GM19351 (cell line): Measurements from ENCODE around the gene MCM6.
"Not testable (repeated sequence)": the region's sequence is repeated elsewhere in the genome, so short reads cannot be mapped to it uniquely, and the experiment has no call there.

Source experiments
- ATAC-seq: cut with Tn5 transposase; IDR thresholded peaks from one replicate; pipeline ENCODE4 v1.9.1; 2021; ENCODE audit warnings: mild to moderate bottlenecking, moderate library complexity; ENCODE audit not compliant: unreplicated experiment

Gene MCM6

DNA sequence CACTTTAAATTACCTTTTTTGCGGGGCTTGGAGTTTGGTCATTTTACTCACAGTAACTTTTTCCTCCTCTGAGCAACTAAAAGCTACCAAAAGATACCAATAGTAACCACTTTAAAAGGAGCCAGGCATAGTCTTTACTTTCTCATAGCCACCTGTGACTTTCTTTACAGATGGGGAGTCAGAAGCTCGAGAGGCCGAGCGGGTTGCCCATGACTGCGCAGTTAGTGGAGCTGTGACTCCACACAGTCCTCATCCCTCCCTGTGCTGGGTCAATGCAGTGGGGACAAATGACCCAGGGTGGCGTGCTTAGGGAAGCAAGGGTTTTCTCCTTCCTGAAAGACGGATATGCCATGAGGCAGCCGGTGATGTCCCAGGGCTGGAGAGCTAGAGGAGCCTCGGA lies 51.1 kb downstream of the MCM6 start:
- ATAC-seq, result no peak

GRCh38 chr2:135822855-135823254 lies 53.4 kb downstream of the MCM6 start:
- no peak for ATAC-seq

- no peak for ATAC-seq
Observed at GRCh38 chr2:135821190-135821589, 55.1 kb downstream of the MCM6 start.

GRCh38 chr2:135820003-135820618 lies 56.1 kb downstream of the MCM6 start:
- peak; percentile 90 for ATAC-seq

- no peak for ATAC-seq
Observed at GRCh38 chr2:135818937-135819610, 57.2 kb downstream of the MCM6 start.

DNA sequence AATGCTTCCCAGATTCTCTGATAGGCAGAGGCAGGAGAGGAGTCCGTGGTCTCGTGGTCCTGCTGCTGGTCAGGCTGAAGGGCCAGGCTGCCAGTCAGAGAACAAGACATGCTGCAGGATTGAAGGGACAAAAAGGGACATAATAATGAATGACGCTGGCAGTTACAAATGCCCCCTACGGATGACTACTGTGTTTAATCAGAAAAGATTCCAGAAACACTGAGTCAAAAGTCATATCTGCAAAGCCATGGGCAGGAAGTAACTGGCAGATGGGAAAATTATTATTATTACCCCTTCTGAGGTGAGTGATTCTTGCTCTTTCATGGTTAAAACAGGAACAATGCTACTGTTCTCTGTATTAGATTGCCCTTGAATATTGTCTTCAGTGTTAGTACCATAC lies 58.3 kb downstream of the MCM6 start:
- ATAC-seq, result no peak

GRCh38 chr2:135817466-135817865 lies 58.8 kb downstream of the MCM6 start:
- no peak for ATAC-seq

- ATAC-seq, result no peak
Observed at GRCh38 chr2:135815269-135815668, 61.0 kb downstream of the MCM6 start.

GRCh38 chr2:135812907-135813511 lies 63.2 kb downstream of the MCM6 start:
- ATAC-seq, result no peak

DNA sequence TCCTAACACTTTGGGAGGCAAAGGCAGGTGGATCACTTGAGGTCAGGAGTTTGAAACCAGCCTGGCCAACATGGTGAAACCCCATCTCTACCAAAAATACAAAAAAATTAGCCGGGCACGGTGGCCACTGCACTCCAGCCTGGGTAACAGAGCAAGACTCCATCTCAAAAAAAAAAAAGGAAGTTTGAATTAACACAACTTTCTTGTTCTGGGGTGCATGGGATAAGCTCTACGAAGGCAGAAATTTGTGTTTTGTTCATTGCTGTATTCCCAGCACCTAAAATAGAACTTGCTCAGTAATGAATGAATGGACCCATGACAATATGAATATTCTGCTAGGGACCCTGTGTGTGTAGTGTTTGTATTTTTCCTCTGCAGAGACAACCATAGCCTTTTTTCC lies 68.4 kb downstream of the MCM6 start:
- not testable (repeated sequence) for ATAC-seq

GRCh38 chr2:135803278-135803677 lies 73.0 kb downstream of the MCM6 start:
- no peak for ATAC-seq

GRCh38 chr2:135802350-135802749 lies 73.9 kb downstream of the MCM6 start:
- no peak for ATAC-seq

DNA sequence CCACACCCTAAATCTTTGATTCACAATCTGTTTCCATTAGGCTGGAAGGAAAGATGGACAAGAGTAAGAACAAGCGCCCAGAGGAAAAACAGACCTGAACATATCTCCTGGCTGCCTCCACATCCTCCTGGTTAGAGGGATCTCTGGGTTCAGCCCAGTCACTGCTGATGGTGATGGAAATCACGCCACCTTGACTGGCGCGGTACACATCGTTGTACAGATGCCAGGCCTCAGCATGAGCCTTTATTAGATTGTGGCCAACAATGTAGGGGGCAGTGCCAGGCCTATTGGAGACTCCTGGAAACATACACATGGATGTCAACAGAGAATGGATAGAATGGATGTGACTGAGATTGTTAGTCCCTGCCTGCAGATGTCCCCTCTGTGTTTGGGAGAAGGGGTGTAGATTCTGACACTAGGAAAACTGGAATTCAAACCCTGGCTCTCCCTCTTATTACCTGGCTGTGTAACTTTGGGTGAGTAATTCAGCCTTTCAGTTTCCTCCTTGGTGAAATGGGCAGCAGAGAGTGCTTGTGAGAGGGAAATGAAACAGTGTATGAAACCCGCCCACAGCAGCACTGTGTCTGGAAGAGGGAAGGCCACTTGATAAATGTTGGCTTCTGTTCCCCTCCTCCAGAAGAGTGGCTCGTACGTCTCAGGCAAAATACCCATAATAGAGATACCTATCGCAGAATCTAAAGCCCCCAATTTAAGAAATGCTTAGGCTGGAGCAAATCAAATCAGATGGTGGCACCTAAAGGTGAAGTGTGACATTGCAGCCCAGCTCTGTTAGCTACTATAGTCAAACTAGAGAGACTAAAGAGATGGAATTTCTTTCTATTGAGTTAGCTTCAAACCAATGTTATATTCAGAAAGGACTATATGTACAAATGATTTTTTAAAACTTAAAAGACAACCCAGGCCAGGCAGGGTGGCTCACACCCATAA lies 75.5 kb downstream of the MCM6 start:
- no peak for ATAC-seq

DNA sequence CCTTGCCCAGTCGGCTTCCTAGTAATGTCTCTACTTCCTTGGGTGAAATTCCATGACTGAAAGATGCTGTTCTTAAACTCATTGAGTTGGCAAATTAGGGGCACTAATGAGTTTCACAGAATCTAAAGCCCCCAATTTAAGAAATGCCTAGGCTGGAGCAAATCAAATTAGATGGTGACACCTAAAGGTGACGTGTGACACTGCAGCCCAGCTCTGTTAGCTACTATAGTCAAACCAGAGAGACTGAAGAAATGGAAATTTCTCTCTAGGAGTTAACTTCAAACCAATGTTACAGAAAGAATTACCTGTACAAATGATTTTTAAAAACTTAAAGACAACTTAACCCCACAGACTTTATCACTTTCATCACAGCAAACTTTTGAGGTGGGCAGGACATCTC lies 76.5 kb downstream of the MCM6 start:
- no peak for ATAC-seq

GRCh38 chr2:135798762-135799161 lies 77.5 kb downstream of the MCM6 start:
- no peak for ATAC-seq

DNA sequence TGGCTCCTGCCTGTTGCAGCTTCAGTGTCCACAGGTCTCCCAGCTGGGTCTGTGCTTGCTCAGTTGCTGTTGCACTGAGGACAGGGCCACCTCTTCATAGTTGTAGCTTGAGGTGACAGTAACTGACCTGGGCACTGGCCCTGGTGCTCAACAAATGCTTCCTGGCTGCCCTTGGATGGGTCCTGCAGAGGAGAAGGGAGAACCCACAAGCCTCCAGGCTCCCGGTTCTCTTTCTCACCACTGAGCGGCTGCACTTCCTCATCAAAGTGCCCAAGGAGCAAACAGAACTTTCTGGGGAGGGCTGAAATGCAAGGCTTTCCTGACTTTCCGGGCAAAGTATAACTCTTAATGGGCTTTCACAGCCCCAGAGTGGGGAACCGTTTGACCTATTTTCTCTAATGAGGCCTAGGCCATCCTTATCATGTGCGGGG lies 78.0 kb downstream of the MCM6 start:
- ATAC-seq, result no peak

- peak; percentile 81 for ATAC-seq
Observed at GRCh38 chr2:135797497-135798274, 78.6 kb downstream of the MCM6 start.

GRCh38 chr2:135796606-135797005 lies 79.6 kb downstream of the MCM6 start:
- no peak for ATAC-seq

DNA sequence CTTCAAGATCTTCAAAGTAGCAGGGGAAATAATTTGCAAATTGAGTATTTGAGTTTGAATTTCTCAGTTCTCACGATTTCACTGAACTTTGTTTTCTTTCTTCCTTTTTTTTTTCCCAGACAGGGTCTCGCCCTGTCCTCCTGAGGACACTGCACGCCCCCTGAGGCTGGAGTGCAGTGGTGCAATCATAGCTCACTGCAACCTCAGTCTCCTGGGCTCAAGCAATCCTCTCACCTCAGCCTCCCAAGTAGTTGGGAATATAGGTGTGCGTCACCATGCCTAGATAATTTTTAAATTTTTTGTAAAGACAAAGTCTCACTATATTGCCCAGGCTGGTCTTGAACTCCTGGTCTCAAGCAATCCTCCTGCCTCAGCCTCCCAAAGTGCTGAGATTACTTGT lies 80.6 kb downstream of the MCM6 start:
- not testable (repeated sequence) for ATAC-seq

DNA sequence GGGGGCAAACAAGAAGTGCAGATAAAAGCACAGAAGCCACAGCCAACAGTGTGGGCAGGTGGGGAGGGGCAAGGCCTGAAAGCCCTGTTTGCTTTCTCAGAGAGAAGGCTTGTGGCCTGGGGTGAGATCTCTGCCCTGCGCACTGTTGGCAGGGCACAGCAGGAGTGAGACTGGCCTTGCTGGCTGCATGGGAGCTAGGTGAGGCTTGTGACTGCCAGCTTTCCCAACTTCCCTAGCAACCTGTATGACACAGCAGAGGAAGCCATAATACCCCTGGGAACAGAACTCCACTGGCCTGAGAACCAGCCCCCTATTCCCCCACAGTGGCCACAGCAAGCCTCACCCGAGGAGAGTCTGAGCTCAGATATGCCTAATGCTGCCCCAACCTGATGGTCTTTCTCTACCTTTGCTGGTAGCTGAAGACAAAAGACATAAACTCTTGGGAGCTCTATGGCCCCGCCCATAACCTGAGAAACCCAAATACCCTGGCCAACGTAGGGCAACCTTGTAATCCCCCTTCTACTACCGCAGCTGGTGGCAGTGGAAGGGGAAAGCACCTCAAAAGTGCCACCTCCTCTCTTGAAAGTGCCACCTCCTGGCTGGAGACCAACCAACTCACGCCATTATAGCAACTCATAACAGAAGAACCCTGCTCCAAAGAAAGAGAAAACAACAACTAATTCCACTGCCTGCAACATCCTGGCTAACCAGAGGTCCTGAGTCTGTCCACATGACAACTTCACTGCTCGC lies 83.7 kb downstream of the MCM6 start:
- no peak for ATAC-seq
